HG03060 (cell line): ENCODE measurements around the gene AVPR2.

ENCODE experiments used
- ATAC-seq: cut with Tn5 transposase; IDR thresholded peaks from one replicate; pipeline ENCODE4 v1.9.1; 2021; ENCODE audit warnings: low read depth, moderate number of reproducible peaks; ENCODE audit not compliant: unreplicated experiment

The AVPR2 gene

DNA sequence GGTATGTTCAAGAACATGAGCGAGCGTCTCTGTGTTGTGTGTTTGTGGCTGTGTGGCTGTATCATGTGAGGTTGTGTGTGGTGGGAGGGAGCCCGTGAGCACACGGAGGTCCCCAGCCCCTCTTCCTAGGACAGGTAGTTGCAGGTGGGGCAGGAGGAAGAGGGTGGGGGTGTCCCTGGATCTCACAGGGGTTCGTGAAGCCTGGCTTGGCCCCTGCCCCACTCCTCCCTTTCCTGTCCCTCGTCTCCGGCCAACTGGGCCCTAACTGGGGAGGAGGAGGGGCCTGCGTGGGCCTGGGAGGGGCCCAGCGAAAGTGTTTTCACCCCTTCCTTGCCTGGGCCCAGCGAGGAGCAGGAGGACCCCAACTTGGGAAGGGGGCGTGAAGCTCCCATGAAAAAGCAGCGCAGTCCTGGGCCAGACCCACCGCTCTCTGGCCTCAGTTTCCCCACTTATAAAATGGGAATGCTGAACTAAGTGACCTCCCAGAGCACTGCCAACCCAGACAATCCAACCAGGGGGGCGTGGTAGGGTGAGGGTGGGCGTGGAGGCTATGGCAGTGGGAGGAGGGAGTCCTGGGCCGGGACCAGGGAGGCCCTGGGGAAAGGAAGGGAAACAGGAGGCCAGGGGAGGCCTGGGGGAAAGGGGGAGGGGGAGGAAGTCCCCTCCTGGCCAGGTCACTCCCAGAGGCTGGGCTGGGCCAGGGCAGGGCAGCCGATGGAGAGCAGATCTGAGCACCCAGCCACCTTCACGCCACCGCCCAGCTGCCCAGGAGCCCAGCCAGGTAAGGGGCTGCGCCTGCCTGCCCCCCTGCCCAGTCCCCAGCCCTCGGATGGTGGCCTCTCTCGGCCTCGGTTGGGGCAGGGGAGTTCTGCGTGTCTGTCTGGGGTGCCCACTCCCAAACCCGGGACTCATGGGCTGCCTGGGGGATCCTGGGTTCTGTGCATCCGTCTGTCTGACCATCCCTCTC, at the start of gene AVPR2:
Gene AVPR2, plus strand, starts transcription at position 683 of the 967 bp plus-strand sequence. CDS start 473 bp downstream, outside the sequence.
- ATAC-seq: no peak

DNA sequence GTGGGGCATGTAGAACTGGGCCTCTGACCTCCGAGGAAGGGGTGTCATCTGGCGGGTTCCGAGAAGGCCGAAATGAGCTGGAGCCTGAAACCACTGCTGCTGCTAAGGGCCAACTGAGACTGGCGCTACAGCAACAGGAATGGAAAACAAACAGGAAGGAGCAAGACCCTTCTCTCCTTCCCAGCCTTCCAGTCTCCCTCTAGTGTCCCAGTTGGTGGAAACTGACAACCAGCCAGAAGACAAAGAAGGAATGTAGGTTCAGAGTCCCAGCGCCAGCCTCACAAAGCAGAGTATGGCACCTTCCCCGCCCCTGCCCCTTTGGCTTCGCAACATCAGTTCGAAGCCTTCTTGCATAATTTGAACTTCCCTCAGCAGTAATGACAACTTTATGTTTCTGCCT, 49.8 kb upstream of the AVPR2 start:
- ATAC-seq: no peak

DNA sequence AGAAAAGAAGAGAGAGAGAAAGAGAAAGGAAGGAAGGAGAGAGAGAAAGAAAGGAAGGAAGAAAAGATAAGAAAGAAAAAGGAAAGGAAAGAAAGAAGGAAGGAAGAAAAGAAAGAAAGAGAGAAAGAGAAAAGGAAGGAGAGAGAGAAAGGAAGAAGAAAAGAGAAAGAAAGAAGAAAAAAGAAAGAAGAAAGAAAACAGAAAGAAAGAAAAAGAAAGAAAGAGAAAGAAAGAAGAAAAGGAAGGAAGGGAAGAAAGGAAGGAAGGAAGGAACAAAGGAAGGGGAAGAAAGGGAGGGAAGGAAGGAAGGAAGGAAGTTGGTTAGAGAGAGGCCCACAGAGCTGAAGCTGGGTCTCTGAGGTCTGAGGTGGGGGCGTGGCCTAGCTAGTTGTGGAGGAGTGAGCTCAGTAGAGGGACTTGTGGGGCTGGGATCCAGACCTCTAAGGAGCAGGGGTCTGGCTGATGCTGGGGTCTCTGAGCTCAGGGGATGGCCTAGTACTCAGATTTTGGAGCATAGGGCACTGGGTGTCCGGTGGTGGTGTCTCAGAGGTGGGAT, 47.0 kb upstream of the AVPR2 start:
- ATAC-seq: no peak

- no peak for ATAC-seq
Measured at GRCh38 chrX:153861151-153861550, 43.3 kb upstream of the AVPR2 start.

GRCh38 chrX:153861733-153862310, 42.7 kb upstream of the AVPR2 start:
- no peak for ATAC-seq

DNA sequence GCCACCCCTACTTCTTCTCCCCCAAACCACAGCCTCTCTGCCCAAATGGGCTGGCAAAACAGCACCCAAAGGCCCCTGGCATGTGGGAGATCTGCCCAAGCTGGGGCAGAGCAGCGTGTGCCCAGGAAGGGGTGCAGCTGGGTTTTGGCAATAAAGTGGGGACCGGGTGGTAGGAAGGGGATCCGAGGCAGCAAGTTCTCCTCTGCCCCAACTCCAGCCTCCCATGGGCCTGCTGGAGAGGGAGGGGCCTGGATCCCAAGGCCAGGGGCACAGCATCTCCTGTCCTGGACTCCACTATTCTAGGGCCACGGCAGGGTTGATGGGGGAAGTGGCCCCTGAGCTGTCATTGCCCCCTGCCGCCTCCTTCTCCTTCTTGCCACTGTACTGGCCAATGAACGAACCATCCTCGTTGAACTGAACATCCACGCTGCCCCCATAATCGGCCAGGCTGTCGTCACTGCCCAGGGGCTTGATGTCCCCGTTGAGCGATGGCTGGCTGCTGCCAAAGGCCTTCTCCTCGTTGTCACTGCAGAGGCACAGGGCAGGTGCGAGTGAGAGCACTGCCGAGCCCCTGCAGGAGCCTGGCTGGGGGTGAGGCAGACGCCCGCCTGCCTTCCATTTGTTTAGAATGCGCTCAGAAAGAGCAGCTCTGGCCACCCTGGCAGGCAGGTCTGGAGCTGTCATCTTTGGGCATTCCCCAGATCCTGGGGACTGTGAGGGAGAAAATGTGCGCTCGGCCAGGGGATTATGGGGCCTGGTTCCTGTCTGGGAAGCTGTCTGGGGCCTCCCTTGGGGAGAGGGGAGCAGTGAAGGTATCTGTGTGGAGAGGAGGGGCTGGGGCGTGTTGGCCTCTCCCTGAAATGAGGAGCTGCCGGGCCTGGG, 41.9 kb upstream of the AVPR2 start:
- no peak for ATAC-seq

GRCh38 chrX:153863251-153863991, 41.1 kb upstream of the AVPR2 start:
- no peak for ATAC-seq

GRCh38 chrX:153864101-153864500, 40.4 kb upstream of the AVPR2 start:
- ATAC-seq: no peak

DNA sequence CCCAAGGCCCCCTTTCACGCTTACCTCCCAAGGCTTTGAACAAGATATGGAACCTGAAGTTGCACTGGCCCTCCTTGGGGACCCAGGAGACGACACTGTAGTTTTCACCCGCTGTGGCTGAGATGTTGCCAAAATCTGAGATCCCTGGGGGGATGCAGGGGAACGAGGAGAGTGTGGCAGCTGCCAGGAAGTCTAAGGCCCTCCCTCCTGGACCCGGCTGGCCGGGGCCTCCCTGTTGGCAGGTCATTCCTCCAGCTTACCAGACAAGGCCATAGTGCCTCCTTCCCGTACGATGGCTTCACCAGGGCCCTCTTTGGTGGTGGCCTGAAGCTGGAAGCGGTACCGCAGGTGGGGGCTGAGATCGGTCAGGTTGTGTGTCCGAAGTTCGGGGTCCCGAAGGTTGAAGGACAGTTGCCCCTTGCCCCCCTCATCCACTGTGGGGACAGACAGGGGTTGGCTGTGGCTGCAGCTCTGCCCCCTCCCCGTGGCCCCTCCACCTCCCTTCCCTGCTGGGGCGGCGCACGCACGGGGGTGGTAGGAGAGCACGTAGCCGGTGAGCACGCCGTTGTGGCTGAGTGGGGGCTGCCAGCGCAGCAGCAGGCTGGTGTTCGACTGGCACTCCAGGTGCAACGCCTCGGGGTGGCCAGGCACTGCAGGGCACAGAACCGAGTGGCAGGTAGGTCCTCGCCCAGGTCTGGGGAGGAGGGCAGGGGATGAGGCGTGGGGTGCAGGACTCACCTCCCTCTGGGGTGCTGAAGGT, 39.7 kb upstream of the AVPR2 start:
- ATAC-seq: no peak

DNA sequence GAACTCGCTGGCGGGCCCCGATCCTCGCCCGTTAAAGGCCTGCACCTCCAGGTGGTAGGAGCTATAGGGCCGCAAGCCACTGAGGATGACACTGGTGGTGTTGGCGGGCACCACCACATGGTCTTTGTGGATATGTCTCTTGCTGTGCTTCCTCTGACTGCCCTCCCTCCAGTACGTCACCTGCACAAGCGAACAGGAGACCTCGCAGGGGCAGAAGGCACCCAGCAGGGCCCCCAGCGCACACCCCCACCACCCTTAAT, 39.2 kb upstream of the AVPR2 start:
- no peak for ATAC-seq

DNA sequence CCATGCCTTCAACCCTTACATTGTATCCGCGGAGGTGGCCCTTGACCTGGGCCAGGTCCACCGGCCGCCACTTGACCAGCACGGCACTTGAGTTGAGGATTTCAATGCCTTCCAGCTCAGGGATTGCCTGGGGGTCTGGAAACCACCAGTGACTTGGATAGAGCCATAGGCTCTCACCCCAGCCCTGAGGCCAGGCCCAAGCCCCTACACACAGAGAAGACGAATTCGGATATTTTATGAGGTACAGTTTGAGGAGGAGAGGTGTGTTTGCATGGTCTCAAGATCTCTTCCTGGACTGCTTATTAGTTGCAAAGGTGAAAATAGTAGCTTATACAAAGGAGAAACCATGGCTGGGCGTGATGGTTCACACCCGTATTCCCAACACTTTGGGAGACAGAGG, 38.8 kb upstream of the AVPR2 start:
- ATAC-seq: no peak

DNA sequence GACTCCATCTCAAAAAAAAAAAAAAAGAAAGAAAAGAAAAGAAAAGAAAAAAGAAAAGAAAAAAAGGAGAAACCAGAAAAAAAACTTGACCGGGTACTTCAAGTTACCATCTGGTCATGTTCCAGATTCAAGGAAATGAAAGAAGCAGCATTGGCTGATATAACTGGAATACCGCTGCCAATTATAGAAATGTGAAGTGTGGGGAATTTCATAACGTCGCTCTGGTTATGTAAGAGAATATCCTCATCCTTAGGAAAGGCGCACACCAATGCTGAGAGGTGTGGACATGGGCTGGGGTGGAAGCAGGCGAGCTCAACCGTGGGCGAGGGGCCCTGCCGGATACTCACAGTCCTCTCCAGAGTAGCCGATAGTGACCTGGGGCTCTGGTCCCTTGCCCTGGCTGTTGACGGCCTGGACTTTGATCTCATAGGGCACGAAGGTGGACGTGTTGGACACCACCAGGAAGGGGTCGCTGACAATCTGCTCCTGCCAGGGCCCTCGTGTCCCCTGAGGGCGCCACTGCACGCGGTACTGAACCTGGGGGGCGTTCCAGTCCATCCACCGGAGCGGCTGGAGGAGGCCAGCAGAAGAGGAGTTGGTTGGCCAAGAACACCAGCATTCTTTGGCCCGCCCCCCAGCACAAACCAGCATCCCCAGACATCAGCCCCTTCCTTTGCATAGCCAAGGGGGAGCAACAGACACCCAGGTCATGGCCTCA, 38.0 kb upstream of the AVPR2 start:
- ATAC-seq: no peak

- ATAC-seq: no peak
Measured at GRCh38 chrX:153867139-153867538, 37.3 kb upstream of the AVPR2 start.

- no peak for ATAC-seq
Measured at GRCh38 chrX:153867671-153868070, 36.8 kb upstream of the AVPR2 start.

DNA sequence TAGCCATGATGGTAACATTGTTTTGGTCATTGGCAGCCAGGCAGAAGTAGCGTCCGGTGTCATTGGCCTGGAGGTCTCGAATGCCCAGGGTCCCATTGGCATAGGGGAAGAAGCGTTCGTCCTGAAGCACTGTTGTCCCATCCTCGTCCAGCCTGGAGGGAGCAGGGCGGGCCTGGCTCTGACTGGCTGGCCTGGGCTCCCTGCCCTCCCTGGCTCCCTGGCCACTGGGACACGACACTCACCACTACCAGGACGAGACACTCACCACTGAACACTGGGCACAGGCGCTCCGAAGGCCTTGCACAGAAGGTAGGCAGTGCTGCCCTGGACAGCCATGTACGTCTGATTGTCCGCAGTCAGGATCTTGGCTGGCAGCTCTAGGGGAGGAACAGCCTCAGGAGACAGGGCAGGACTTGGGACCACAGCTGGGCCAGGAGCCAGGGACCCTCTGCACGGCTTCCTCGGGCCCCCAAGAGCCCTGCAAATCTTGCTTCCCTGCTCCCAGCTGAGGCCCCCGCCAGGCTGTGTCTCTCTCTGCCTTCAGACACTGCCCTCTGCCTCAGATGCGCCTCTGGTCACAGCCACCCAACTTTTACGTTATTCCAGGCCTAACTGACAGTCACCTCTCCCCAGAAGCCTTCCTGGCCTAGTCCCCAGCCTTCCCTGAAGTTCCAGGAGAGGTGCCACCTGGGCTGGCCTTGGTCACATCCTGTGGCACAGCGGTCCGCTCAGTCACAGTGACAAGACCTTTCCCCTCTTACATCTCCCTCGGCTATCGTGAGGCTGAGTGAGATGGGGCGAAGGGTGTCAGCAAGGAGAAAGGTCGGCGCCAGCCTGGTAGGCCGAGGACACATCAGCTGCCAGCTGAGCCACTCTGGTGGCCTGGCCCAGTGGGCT, 35.6 kb upstream of the AVPR2 start:
- no peak for ATAC-seq

GRCh38 chrX:153869473-153870287, 34.8 kb upstream of the AVPR2 start:
- ATAC-seq: no peak

DNA sequence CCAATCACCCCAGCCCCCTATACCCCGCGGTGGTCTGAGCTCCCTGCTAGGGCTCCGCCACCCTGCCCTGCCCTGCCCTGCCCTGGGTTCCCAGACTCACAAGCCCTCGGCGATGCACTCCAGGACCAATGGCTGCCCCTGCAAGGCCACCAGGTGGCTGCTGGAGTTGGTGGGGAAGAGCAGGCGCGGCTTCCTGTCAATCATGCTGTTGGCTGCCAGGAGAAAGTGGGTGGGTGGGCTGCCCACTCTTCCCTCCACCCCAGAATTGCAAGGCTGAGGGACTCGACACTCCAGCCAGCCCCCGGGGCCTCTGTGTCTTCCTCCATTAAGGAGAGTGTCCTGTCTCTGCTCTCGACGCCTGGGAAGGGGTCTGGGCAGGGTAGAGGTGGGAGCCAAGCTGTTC, 34.2 kb upstream of the AVPR2 start:
- ATAC-seq: no peak
